Anterior cingulate cortex (tissue), 58 donors: ENCODE measurements around the gene CKM.
A peak's percentile ranks its signal among the peaks of the same experiment; 100 is the strongest.
"Not testable (repeated sequence)": the region's sequence is repeated elsewhere in the genome, so short reads cannot be mapped to it uniquely, and the experiment has no call there.

Experiments used
- DNase-seq, 58 donors: peaks; one replicate each; lab custom pipeline; 2025; lab: John Stamatoyannopoulos, UW

The CKM gene

DNA sequence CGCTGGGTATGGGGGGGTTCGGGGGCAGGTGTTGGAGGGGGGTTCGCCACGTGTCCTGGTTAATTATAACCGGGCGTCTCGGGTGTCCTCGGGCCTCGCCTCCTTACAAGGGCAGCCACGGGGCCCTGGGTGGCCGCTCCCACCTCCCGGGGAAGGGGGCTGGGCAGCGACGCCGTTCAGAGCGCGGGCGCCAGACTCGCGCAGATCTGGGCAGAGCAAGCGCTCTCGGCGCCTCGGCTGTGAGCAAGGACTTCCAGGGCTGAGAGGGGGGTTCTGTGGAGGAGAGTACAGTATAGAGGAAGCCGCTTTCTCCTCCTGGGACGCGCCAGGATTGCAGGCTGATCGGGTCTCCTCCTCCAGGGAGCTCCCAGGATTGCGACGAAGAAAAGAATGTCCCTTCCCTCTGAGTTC is 1.0 kb upstream of the CKM start:
- DNase-seq: peak in 5 of 58 donors; percentile 5 to 15 (median 7)

DNA sequence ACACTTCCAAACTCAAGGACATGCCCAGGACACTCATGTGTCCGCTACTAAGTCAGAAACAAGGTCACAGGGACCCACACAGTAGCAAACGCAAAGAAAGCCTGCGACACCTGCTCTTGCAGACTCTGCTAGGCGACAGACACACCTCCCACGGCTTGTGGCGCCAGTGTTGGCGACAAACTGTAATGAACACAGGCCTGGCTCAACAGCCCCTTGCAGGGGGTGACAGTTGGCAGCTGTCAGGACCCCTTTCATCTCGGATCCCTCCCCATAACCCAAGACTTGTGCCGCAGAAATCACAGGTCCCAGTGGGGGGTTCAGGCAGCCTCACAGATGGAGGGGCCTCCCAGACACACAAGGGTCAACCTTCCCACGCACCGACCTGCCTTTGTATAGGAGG is 364 bp downstream of the CKM start:
- DNase-seq: peak in 1 of 58 donors; percentile 5

DNA sequence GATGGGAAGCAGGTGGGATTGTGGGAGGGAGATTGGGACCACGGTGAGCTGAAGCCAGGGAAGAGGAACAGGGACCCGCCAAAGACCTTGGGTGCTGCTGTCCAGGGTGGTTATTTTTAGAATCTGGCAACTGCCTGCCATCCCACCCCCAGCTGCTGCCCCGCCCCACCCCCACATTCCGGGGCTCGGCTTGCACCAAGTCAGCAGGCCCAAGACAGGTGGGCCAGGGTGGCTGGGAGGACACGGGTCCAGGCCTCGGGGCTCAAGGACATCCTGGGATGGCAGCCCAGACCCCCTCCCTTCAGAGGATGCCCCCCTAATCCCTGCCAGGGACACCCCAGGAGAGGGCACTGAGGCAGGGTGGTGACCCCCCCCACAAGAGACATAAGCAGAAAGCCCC is 827 bp downstream of the CKM start:
- no peak for DNase-seq

DNA sequence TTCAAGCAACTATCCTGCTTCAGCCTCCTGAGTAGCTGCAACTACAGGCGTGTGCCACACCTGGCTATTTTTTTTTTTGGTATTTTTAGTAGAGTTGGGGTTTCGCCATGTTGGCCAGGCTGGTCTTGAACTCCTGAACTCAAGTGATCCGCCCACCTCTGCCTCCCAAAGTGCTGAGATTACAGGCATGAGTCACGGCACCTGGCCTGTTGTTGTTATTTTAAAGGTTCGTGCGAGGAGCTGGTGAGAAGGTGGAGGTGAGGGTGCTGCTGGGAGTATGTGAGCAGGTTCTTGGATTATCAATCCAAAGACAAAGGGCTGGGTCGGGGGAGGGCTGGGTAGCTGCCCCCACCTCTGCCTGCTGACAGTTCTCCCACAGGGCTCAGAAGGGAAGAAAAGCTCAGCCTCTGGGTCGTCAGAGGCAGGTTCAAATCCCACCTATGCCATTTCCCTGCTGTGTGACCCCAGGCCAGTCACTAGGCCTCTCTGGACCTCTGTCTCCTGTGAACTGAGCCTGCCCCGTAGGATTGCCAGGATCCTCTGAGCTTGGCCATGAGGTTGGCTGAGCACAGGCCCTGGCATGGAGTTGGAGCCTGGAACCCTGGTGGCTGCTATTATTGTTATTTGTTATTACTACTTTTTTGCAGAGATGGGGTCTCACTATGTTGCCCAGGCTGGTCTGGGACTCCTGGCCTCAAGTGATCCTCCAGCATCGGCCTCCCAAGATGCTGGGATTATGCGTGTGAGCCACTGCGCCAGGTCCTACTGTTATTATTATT is 1.5 kb downstream of the CKM start:
- no peak for DNase-seq

DNA sequence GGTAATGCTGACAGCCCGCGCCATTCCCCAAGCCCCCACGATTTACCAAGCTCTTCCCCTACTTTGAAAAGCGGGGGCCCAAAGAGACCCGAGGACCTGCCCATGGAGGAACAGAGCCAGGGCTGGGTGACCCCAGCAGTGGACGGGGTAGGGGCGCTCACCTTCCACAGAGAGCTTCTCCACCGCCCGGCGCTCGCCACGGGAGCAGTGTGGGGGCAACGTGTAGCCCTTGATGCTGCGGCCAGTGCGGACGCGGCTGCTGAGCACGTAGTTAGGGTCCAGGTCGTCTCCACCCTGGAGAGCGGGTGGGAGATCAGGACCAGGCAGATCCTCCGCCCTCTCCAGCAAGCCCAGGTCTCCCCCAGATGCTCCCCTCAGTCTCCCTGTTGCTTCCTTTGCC is 7.4 kb downstream of the CKM start:
- DNase-seq: no peak

DNA sequence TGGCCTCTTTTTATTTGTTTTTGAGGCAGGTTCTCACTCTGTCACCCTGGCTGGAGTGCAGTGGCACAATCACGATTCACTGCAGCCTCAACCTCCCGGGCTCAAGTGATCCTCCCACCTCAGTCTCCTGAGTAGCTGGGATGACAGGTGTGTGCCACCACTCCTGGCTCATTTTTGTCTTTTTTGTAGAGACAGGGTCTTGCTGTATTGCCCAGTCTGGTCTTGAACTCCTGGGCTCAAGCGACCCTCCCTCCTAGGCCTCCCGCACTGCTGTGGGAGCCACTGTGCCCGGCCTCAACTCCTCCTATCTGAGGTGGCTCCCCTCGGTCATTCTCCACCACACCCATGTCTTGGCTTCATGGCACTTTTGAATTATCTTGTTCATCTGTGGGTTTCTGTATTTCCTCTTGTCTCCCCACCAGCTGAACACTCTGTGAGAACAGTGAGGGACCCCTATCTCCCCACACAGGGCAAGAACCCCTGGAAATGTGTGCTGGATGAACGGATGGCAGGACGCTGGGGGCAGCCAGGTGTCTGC is 7.9 kb downstream of the CKM start:
- no peak for DNase-seq

DNA sequence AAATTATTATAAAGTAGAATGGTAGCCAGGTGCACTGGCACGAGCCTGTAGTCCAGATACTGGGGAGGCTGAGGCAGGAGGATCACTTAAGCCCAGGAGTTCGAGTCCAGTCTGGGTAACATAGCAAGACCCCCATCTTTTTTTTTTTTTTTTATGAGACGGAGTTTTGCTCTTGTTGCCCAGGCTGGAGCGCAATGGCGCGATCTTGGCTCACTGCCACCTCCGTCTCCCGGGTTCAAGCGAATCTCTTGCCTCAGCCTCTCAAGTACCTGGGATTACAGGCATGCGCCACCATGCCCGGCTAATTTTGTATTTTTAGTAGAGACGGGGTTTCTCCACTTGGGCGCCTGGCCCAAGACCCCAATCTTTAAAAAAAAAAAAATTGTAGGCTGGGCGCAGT is 10.4 kb downstream of the CKM start:
- not testable (repeated sequence) for DNase-seq

DNA sequence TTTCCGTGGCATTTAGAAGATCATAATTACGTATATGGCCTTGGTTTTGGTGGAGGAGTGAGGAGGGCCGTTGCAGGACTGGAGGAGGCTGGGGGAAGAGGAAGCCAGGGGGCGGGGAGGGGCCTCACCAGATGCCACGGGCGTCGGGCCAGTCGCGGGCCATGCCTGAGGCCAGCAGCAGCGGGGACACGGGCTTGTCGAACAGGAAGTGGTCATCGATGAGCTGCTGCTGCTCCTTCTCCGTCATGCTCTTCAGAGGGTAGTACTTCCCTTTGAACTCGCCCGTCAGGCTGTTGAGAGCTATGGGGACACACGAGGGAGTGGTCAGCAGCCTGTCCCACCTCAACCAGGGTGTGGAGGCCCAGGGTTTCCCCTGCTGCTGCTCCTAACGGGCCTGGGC is 11.1 kb downstream of the CKM start:
- DNase-seq: no peak

DNA sequence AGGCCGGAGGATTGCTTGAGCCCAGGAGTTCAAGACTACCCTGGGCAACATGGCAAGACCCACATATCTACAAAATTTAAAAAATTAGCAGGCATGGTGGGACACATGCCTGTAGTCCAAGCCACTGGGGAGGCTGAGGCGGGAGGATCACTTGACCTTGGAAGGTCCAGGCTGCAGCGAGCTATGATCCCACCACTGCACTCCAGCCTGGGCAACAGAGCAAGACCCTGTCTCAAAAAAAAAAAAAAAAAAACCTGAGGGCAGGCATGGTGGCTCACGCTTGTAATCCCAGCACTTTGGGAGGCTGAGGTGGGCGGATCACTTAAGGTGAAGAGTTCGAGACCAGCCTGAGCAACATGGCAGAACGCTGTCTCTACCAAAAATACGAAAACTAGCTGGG is 13.4 kb downstream of the CKM start:
- not testable (repeated sequence) for DNase-seq

DNA sequence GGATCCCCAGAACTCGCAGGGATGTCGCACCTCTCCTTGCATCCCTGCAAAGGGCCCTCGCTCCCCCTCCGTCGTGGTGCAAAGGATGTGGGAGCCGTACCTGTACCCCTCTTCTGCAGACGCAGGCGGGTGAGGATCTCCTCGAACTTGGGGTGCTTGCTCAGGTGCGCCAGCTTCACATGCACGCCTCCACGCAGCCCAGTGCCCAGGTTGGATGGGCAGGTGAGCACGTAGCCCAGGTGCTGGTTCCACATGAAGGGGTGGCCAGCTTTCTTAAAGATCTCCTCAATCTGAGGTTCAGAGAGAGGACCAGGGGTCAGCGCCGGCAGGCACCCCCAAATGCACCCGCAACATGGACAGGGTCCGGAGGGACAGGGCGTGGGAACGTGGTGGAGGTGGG is 15.3 kb downstream of the CKM start:
- no peak for DNase-seq

DNA sequence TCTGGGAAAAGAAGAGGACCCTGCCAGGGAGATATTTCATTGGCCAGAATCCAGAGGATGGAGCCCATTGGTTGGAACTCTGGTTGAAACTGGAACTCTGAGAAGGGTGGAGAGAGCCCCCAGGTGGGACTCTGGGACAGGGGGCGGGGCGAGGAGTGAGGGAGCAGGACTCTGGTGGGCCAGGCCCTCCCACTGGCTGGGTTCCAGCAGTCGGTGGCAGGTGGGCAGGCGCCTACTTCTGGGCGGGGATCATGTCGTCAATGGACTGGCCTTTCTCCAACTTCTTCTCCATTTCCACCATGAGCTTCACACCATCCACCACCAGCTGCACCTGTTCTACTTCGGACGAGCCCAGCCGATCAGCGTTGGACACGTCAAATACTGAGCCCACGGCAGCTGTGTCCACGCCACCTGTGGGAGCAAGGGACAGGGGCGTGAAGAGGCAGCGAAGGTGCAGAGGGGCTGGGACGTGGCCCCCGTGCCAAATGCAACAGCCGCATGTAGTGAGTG is 16.1 kb downstream of the CKM start:
- peak in 2 of 58 donors; percentile 8 to 30 for DNase-seq

DNA sequence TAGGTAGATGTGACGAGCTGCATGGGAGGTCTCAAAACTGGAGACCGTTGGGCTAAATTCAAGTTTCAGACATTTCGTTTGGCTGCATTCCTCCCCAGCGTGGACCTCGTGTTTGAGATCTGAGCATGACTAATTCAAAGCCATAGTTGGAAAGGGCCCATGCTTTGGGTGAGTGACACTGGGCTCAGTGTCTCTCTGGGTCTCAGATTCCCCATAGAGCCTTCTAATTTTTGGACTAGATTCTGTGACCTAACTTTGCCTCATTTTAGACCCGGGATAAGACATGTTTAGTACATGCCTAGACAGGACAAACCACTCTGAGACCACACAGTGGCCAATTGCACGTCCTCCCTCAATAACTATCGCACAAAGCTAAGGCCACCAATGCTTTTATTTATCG is 16.6 kb downstream of the CKM start:
- no peak for DNase-seq

DNA sequence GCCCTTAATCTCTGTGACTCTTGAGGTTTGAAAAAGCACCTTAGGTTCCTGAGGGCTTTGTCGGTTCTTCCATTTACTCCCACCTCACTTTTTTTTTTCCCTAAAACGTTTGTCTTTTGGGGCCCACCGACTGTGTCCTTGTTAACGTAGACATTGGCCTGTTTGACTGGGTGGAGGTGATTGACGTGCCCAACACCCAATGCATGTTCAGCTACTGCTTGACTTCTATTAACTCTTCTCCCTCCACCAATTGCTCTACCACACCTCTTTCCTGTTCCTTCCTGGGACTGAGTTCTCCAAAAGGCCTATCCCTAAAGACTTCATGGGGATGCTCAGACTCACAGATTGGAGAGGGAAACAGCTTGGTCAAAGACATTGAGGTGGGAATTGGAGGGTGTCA is 17.3 kb downstream of the CKM start:
- DNase-seq: no peak

DNA sequence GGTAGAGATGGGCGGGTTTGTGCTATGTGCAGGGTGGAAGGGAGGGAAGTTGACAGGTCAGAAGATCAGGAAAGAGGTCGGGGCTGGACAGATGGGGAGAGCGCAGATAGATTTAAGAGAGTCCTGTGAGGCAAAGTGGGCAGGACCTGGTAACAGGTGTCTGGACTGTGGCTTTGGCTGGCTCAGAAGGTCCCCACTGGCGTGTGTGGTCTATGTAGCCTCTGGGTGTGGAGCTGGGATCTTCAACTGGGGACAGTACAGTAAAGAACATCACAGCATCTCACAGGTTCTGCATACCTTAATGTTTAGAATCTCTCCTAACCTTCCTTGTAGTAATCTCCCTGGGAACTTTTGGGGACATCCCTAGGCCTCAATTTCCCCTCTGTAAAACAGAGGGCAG is 17.7 kb downstream of the CKM start:
- no peak for DNase-seq

DNA sequence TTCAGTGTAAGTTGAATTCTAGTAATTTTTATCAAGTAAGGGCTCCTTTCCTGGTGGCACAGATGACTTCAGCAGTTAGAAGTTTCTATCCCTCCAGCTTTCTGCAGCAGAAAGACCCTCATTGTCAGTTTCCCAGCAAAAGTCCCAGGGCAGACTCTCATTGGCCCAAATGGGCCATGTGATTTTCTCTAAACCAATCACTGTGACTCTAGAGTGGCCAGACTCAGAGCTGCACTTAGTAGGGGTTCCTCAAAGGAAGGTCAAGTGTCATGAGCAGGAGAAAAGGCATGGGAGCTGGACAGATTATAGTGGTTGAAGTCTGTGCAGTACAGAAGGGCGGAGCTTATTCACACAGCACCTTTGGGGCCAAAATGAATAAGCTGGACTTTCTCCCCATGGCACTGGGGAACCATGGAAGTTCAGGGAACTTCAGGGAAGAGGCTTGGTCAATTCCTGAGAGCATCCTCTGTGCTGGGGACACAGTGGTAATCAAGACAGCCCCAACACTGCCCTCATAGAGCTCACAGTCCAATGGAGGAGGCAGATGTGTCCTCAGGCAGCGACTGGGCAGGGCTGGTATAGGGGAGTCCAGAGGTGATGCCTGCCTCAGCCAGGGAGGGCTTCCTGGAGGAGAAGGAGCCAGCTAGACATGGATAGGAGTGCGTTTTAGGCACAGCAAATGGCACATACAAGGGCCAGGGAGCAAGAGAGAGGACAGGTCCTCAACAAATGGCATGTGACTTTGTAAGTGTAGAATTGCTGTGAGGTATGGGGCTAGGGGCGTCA is 18.3 kb downstream of the CKM start:
- DNase-seq: no peak

DNA sequence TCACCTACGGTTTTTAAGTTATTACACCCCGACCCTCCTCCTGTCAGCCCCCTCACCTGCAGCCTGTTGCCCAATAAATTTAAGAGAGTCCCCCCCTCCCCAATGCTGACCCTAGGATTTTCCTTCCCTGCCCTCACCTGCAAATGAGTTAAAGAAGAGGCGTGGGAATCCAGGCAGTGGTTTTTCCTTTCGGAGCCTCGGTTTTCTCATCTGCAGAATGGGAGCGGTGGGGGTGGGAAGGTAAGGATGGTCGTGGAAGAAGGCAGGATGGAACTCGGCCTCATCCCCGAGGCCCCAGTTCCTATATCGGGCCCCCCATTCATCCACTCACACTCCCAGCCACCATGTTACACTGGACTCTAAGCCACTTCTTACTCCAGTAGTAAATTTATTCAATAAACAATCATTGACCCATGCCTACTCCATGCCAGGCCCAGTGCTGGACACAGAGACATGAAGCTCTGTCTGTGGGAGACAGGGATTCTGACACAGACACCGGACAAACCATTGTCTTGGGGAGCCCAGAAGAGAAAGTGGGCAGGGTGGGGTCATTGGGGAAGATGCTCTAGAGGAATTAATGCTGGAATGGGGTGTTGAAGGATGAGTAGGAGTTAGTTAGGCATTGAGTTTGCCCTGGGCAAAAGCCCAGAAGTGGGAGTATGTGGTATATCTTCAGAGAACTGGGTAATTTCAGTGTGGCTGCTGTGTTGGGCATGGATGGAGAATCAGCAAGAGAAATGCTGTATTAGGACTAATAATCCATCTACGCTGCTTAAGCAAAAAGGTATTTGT is 19.2 kb downstream of the CKM start:
- no peak for DNase-seq

DNA sequence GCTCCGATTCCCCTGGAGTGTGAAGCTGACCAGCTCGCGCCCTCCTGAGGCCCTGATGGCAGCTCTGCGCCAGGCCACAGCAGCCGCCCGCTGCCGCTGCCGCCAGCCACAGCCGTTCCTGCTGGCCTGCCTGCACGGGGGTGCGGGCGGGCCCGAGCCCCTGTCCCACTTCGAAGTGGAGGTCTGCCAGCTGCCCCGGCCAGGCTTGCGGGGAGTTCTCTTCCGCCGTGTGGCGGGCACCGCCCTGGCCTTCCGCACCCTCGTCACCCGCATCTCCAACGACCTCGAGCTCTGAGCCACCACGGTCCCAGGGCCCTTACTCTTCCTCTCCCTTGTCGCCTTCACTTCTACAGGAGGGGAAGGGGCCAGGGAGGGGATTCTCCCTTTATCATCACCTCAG is 20.3 kb downstream of the CKM start:
- no peak for DNase-seq

DNA sequence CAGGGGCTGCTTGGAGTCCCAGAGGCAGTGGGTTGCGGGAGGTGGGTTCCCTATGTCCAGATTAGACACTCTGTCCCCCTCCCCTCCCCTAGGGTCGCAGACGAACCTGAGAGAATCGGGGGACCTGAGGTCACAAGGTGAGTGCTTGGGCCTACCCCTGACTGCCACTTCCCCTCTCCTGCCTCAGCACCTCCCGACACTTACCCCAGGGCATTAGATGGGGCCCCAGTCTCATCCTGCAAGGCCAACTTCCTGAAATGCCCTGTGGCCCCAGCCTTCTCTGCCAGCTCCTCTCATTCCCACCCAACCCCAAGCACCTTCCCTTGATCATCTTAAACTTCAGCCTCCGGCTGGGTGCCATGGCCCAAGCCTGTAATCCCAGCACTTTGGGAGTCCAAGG is 23.0 kb downstream of the CKM start:
- DNase-seq: no peak

DNA sequence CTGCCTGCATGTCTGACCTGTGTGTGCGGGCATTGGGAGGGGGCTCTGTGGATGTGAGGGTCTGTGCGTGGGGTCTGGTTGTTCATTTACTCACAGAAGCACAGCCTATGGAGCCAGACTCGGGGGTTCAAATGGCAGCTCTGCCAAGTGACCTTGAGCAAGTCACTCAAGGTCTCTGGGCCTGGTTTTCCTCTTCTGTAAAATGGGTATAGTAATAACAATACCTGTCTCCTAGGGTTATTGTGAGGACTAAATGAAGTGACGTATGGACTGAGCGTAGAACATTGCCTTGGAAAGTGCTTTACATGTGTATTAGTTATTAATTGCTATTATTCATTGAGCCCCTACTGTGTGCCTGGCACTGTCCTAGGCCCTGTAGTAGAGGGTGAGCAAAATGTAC is 24.4 kb downstream of the CKM start:
- DNase-seq: no peak

DNA sequence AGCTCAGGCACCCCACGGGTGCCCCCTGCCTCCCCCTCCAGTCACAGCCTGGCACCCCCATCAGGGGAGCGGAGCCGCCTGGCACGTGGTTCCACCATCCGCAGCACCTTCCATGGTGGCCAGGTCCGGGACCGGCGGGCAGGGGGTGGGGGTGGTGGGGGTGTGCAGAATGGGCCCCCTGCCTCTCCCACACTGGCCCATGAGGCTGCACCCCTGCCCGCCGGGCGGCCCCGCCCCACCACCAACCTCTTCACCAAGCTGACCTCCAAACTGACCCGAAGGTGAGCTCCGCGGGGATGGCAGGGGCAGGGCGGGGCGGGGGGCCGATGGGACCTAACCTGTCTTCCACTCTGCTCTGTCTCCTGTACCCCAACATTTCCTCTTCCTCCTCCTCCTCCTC is 25.0 kb downstream of the CKM start:
- DNase-seq: no peak

DNA sequence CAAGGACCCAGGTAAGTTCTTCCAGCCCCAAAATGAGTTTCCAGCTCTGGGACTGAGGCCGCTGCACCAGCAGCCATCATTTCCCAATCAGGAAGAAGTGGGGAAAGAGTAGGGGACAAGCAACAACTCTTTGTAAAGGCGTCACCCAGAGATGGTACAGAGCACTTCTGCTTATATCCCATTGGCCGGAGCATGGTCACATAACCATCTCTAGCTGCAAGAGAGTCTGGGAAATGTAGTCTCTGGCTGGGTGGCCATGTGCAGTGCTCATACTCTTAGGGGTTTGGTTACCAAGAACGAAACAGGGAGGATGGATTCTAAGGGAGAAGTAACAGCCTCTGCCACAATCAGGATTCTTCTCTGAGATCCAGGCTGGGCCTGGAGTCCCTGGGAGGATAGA is 26.3 kb downstream of the CKM start:
- no peak for DNase-seq
